Uterus (tissue), 4 donors: Measurements from ENCODE around the gene NLGN1. TPM values are rescaled to one million over a fixed set of nuclear protein-coding genes. Genes with fewer than 3 reads are reported as not detected.

Experiments used
- DNase-seq, 2 donors: peaks; one replicate each; pipeline ENCODE4 v3.0.0-alpha.2; 2019 to 2020
- H3K27ac ChIP-seq, 2 donors: fragments of 200-600 bp; sonication (generic); 1 replicate in 1 of 2; 2 replicates in 1 of 2; pipeline ENCODE4 v1.5.1; 2016 to 2018
- H3K27me3 ChIP-seq, 2 donors: fragments of 200-600 bp; sonication (generic); one replicate each; pipeline ENCODE4 v1.5.1; 2018 to 2019; ENCODE audit warnings: control low read depth in 1 of 2
- H3K36me3 ChIP-seq, 2 donors: fragments of 200-600 bp; sonication (generic); one replicate each; pipeline ENCODE4 v1.5.1; 2019; ENCODE audit warnings: control low read depth in 1 of 2
- H3K4me1 ChIP-seq, 2 donors: fragments of 200-600 bp; sonication (generic); one replicate each; pipeline ENCODE4 v1.5.1; 2018 to 2019; ENCODE audit warnings: control low read depth in 1 of 2
- H3K4me3 ChIP-seq, 2 donors: fragments of 200-600 bp; sonication (generic); 1 replicate in 1 of 2; 2 replicates in 1 of 2; pipeline ENCODE4 v1.5.1; 2018 to 2019; ENCODE audit warnings: mild to moderate bottlenecking in 1 of 2
- H3K9me3 ChIP-seq, 2 donors: fragments of 200-600 bp; sonication (generic); one replicate each; pipeline ENCODE4 v1.5.1; 2019; ENCODE audit warnings: control low read depth in 1 of 2
- CTCF ChIP-seq, 4 experiments: fragments of 200-600 bp in 2 of 4; fragments of 450-650 bp in 2 of 4; sonication (generic) in 2 of 4; IDR thresholded peaks; one replicate each; pipeline ENCODE4 v1.5.1; 2016 to 2019; ENCODE audit warnings: antibody characterized with exemption in 4 of 4, mild to moderate bottlenecking in 2 of 4, moderate library complexity in 1 of 4
- POLR2A ChIP-seq, 2 donors: fragments of 450-650 bp; IDR thresholded peaks; one replicate each; pipeline ENCODE4 v1.6.1; 2016; ENCODE audit warnings: antibody characterized with exemption in 2 of 2, mild to moderate bottlenecking in 1 of 2, moderate library complexity in 1 of 2
- intact Hi-C: fragments of 100-400 bp; cut with DNase I; formaldehyde crosslinking; loops from one replicate; pipeline ENCODE4 v1.15.1; 2023; ENCODE audit warnings: low total_unique reads
- total RNA-seq, 4 donors: library from RNA; depleted of rRNA in 3 of 4; stranded (reverse); fragments of >200 nt in 3 of 4; gene quantifications; one replicate each; pipeline versions ENCODE4 v1.1.0 to v1.2.4, GENCODE V29; 2014 to 2023
- donor health status: DM: yes; HTN: yes; CAD: no.

The NLGN1 gene
- total RNA-seq, 4 donors from 2014 or later = 3.6 to 44.8 (median 9.8) TPM

- Histone ChIP-seq H3K9me3 (no peaks in the 10 kb centered on the region), H3K27ac (no peak overlapping the region), H3K4me1 (no peaks in the 10 kb centered on the region), H3K27me3 (no peaks in the 10 kb centered on the region), H3K36me3 (no peaks in the 10 kb centered on the region), H3K4me3 (no peak overlapping the region)
- DNase-seq = no peak
- TF ChIP-seq POLR2A (IDR thresholded peaks at IDR 0.05) = no peak
- no peak for TF ChIP-seq CTCF (IDR thresholded peaks at IDR 0.05)
- intact Hi-C loops = no loop called here
These were observed 81.8 kb downstream of the NLGN1 start for GRCh38 chr3:173479301-173479700.

DNA sequence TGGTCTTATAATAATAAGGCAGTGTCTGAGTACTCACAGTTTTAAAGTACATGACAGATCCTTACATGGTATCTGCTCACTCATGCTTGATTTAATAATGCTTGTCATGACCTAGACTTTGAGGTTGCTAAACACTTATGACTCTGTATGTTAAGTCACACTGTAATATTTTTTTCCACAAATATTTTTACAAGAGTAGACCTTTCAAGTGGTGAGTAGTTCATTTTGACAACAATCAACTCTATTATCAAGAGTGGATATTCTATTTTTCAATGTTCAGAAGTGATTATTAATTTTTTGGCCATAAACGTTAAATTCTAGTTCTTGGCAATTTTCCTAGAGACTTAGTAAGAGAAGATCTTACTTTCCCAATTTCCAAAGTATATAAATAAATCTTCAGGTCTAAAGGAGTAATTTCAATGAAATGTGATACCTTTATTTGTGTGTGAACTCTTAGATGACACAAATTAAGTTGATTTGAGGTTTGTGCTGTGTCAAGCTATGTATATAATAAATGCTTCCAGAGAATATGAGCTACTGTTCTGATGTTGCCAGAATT, 104.5 kb downstream of the NLGN1 start:
- H3K9me3 ChIP-seq = peaks cover 0 to 2% of the 10 kb centered on the region in 2 donors
- TF ChIP-seq POLR2A (IDR thresholded peaks at IDR 0.05) (no peak), CTCF (IDR thresholded peaks at IDR 0.05) (no peak)

GRCh38 chr3:173502983-173503568, 105.5 kb downstream of the NLGN1 start:
- H3K9me3 ChIP-seq = no peaks in the 10 kb centered on the region
- no peaks in the 10 kb centered on the region for H3K27me3 ChIP-seq
- no peaks in the 10 kb centered on the region for H3K36me3 ChIP-seq
- no peak overlapping the region for H3K4me3 ChIP-seq
- no peak for DNase-seq
- no peak overlapping the region for H3K27ac ChIP-seq
- H3K4me1 ChIP-seq = no peaks in the 10 kb centered on the region
- TF ChIP-seq CTCF (IDR thresholded peaks at IDR 0.05) (no peak), POLR2A (IDR thresholded peaks at IDR 0.05) (no peak)
- intact Hi-C loops = no loop called here

More for the DNA sequence above, 104.5 kb downstream of the NLGN1 start:
- DNase-seq = no peak
- intact Hi-C loops = no loop called here
- H3K4me1 ChIP-seq = no peaks in the 10 kb centered on the region
- no peaks in the 10 kb centered on the region for H3K36me3 ChIP-seq
- no peak overlapping the region for H3K27ac ChIP-seq
- H3K4me3 ChIP-seq = no peak overlapping the region
- no peaks in the 10 kb centered on the region for H3K27me3 ChIP-seq

GRCh38 chr3:173510565-173510964, 113.0 kb downstream of the NLGN1 start:
- TF ChIP-seq POLR2A (IDR thresholded peaks at IDR 0.05) = no peak
- TF ChIP-seq CTCF (IDR thresholded peaks at IDR 0.05) = no peak

DNA sequence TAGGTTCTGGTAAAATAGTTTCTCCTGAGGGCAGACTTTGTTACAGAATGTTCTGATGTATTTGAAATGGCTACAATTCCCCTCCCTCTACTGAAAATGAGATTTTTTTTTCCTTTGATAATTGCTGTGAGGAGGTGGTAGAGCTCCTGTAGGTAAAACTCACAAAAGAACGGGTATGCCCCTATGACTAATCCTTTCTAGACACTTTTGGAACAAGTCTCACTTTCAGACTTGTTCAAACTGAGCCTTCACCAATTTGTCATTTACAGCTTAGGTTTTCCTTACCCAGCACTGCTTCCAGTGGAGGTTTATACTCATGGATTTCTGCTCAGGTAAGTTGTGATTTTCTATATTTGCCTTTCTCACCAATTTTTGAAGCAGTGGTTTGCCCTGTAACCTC, 115.6 kb downstream of the NLGN1 start:
- Histone ChIP-seq H3K27me3 (no peaks in the 10 kb centered on the region), H3K4me3 (no peak overlapping the region), H3K9me3 (no peaks in the 10 kb centered on the region), H3K36me3 (no peaks in the 10 kb centered on the region), H3K27ac (no peak overlapping the region), H3K4me1 (no peaks in the 10 kb centered on the region)
- DNase-seq = no peak
- no peak for TF ChIP-seq POLR2A (IDR thresholded peaks at IDR 0.05)
- TF ChIP-seq CTCF (IDR thresholded peaks at IDR 0.05) = no peak
- intact Hi-C loops = no loop called here

More at GRCh38 chr3:173510565-173510964, 113.0 kb downstream of the NLGN1 start:
- Histone ChIP-seq H3K36me3 (no peaks in the 10 kb centered on the region), H3K27me3 (no peaks in the 10 kb centered on the region), H3K4me1 (no peaks in the 10 kb centered on the region), H3K9me3 (no peaks in the 10 kb centered on the region), H3K27ac (no peak overlapping the region), H3K4me3 (no peak overlapping the region)
- intact Hi-C loops = no loop called here
- no peak for DNase-seq
